Measurements from ENCODE around the gene SGPL1. TPM values are rescaled to one million over a fixed set of nuclear protein-coding genes. Genes with fewer than 3 reads are reported as not detected.

Gene SGPL1
- total RNA-seq, 1 donor = 26.3 TPM

DNA sequence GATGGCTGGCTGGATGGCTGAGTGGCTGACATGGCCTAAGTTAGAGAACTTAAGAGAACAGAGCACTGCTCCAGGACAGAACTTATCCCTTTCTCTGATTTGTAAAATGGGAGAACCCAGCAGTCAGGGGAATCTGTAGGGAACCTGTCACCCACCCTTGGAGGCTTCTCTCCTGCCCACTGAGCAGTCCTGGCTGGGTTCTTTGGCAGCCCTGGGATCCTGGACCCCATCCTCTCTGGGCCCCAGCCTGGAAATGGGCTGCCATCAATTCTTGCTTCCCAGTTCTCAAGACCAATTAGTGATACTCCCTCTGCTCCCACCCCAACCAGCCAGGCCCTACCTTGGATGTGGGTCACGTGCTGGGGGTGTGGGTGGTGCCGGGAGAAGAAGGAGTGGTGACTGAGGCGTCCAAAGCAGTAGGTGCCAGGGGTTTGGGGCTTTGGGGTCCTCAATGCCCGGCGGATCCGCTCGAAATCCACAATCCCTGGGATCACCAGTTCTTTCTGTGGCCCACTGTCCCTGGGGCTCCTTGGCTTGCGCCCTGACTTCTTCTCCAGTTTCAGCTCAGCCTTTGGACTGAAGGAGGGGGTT lies 34.2 kb upstream of the SGPL1 start:
- H3K4me3 ChIP-seq (ENCODE audit: low read depth, low read length) = no peak overlapping the region
- TF ChIP-seq, protein P1, sequence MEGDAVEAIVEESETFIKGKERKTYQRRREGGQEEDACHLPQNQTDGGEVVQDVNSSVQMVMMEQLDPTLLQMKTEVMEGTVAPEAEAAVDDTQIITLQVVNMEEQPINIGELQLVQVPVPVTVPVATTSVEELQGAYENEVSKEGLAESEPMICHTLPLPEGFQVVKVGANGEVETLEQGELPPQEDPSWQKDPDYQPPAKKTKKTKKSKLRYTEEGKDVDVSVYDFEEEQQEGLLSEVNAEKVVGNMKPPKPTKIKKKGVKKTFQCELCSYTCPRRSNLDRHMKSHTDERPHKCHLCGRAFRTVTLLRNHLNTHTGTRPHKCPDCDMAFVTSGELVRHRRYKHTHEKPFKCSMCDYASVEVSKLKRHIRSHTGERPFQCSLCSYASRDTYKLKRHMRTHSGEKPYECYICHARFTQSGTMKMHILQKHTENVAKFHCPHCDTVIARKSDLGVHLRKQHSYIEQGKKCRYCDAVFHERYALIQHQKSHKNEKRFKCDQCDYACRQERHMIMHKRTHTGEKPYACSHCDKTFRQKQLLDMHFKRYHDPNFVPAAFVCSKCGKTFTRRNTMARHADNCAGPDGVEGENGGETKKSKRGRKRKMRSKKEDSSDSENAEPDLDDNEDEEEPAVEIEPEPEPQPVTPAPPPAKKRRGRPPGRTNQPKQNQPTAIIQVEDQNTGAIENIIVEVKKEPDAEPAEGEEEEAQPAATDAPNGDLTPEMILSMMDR (IDR thresholded peaks at IDR 0.05; ENCODE audit: insufficient read depth, low read length) = no peak
- no peak for DNase-seq (ENCODE audit: low read depth)

DNA sequence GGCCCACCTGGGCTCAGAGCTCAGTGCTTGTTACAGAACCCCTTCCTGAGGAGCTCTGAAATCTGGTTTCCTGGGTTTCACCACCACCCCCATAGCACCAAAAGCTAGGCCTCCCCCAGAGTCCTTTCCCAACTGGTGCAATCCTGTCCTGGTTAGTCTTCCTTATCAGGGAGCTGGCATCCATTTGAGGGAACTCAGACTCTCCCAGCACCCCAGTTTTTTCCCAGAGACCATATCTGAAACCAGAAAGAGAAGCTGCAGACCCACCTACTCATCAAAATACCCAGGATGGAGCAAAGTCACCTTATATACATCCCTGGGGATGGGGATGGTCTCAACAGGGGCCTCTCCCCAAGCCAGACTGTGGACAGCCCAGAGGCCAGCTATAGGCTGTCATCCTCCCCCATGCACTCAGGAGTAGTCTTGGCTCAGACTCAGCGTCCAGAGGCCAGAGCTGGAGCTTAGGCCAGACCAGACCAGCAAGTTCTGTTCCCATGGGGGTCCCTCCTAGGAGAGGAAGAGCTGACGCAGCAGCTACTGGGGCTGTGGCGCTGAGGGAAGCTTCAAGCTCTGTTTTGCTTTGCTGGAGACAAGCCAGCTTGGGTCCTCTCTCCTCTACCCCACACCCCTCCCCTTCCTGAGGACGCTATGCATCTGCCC lies 33.5 kb upstream of the SGPL1 start:
- TF ChIP-seq, protein P1 (IDR thresholded peaks at IDR 0.05; ENCODE audit: insufficient read depth, low read length) = no peak
- DNase-seq (ENCODE audit: low read depth) = no peak
- H3K4me3 ChIP-seq (ENCODE audit: low read depth, low read length) = no peak overlapping the region

DNA sequence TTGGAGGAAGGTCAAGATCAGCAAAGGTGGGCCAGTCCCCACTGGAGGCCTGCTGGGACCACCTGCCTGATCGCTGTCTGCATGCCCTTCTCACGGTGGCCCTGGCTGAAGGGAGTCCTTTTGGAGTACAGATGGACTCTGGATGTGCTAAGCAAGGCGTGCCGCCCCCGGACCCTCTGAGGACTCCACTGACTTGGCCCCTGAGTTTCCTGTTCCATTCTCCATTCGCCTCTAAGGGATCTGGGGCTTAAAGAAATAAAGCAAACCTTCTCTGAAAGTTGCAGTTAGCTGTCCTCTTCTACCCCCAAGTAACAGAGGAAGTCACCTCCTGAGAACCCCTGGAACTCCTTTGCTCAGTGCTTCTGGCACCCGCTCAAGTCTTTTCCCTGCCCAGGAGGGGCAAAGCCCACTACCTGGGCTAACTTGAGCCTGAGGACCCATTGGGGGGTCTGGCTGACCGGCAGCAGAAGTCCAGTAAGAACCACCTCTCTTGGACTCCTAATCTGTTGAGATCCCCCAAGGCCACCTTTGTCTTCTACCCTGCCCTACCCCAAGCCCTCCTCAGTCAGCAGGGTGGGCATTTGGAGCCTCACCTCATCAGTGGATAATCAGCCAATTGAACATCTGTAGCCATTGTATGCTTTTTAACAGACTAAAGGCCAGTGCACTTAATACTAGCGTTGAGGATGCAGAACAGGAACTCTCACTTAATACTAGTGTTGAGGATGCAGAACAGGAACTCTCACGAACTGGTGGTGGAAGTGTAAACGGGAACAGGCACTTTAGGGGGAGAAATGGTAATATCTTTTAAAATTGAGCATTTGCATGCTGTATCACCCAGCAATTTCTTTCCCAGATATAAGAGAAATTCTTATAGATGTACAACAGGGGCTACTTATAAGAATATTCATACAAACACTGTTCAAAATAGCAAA lies 32.7 kb upstream of the SGPL1 start:
- TF ChIP-seq, protein P1 (IDR thresholded peaks at IDR 0.05; ENCODE audit: insufficient read depth, low read length) = no peak
- H3K4me3 ChIP-seq (ENCODE audit: low read depth, low read length) = no peak overlapping the region
- DNase-seq (ENCODE audit: low read depth) = no peak

DNA sequence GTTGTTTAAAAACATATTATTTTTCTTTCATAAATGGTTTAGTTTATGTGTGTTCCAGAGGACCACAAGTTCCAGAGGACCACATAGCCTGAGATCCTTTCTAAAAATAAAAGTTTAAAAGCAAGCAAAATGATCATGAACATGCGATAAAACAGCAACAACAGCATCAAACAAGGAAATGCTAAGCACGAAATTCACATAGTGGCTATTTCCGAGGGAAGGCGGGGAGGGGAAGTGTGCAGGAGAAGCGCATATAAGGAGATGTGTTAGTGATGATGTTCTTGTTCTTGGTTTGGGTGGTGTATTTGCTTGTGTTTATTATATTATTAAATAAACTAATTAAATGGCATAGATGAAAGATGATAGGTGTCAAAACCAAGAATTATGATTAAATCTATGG lies 31.7 kb upstream of the SGPL1 start:
- H3K4me3 ChIP-seq (ENCODE audit: low read depth, low read length) = no peak overlapping the region
- DNase-seq (ENCODE audit: low read depth) = no peak

DNA sequence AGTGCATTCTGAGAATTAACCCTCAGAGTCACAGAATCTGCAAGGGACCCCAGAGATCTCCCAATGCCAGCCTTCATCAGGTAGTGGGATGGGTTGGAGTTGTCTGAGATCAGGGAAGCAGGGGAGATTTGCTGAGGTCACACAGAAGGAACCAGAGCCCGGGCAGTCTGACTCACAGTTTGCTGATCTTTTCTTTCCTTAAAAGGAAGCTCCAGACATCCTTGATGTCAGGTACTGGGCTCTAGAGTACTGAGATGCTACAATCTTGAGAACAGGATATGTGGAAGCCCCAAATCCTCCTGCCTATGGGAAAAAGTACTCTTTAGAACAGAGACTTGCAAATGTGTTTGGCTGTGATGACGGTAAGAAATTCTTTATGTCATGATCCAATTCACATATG lies 31.3 kb upstream of the SGPL1 start:
- no peak for DNase-seq (ENCODE audit: low read depth)
- TF ChIP-seq, protein P1 (IDR thresholded peaks at IDR 0.05; ENCODE audit: insufficient read depth, low read length) = no peak
- no peak overlapping the region for H3K4me3 ChIP-seq (ENCODE audit: low read depth, low read length)

More for the DNA sequence above, 31.7 kb upstream of the SGPL1 start:
- TF ChIP-seq, protein P1 (IDR thresholded peaks at IDR 0.05; ENCODE audit: insufficient read depth, low read length) = no peak

DNA sequence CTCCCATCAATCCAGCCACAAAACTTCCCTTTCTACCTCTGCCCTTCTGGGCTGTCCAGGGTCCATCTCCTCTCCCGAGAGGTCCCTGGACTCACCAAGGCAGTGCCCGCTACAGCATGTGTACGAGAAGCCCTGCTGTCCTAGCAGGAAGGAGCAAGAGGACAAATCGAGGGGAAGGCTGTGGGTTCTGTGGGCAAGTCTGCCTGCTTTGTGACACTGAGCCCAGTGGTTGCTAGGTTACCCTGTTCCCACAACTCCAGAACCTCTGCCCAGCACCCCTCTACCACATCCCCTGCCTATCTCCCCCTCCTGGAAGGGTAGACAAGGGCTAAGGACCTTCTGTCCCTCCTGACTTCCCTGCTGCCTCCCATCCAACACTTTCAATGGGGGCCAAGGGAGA lies 30.6 kb upstream of the SGPL1 start, which contains the start of gene TBATA:
TBATA (minus strand) TSS at position 188 of the 400 bp plus-strand sequence. CDS start 1,998 bp downstream, outside the sequence.
- DNase-seq (ENCODE audit: low read depth) = no peak
- H3K4me3 ChIP-seq (ENCODE audit: low read depth, low read length) = no peak within 1 kb of the TSS
- TF ChIP-seq, protein P1 (IDR thresholded peaks at IDR 0.05; ENCODE audit: insufficient read depth, low read length) = no peak
